ENCODE results near the gene RSRP1.
A peak's percentile ranks its signal among the peaks of the same experiment; 100 is the strongest.
"Not testable (repeated sequence)": the region's sequence is repeated elsewhere in the genome, so short reads cannot be mapped to it uniquely, and the experiment has no call there.

RSRP1 gene, protein sequence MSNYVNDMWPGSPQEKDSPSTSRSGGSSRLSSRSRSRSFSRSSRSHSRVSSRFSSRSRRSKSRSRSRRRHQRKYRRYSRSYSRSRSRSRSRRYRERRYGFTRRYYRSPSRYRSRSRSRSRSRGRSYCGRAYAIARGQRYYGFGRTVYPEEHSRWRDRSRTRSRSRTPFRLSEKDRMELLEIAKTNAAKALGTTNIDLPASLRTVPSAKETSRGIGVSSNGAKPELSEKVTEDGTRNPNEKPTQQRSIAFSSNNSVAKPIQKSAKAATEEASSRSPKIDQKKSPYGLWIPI

DNA sequence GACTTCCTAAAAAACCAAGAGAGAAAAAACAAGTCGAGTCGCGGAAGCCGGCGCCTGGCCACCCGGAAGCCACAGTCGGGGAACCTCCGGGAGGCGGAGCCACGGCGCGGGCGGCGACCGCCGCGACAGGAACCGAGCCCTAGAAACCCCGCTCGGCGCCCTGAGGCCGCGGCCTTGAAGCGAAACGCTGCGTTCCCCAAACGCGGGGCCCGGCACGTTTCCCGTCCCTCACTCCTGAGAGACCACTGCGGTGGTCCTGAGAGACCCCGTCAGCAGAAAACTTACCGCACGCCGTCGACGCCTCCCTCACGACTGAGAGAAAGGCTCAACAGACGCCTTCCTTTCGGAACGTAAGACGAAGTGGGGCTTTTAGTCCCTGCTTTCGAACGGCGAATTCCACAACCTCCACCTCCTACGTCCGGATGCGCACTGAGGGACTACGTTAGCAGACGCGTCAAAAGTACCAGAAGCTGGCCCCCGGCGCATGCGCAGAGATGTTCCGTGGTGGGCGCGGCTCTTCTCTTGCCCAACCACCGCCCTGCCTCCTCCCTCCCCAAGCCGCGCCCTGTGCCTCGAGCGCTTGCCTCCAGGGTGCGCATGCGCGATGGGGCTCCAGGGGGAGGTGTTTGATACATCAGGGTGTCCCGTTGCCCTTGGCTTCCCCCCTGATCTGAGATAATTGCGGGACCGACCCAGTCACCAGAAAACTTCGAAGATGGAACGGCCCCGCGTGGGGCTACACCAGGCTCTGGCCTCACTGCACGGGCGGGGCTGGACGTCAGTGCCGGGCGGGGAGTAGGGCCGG lies at the start of gene RSRP1:
RSRP1 (minus strand) TSS at position 431 of the 805 bp plus-strand sequence. CDS start 491 bp downstream, outside the sequence.
- peak; percentile 98 for DNase-seq

DNA sequence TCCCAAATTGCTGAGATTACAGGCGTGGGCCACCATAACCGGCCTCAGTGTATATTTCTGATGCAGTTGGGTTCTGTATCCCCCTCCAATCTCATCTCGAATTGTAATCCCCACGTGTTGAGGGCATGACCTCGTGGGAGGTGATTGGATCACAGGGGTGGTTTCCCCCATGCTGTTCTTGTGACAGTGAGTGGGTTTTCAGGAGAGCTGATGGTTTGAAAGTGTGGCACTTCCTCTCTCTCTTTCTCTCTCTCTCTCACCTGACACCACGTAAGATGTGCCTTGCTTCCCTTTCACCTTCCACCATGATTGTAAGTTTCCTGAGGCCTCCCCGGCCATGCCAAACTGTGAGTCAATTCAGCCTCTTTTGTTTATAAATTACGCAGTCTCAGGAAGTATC lies 49.2 kb upstream of the RSRP1 start:
- DNase-seq = not testable (repeated sequence)

DNA sequence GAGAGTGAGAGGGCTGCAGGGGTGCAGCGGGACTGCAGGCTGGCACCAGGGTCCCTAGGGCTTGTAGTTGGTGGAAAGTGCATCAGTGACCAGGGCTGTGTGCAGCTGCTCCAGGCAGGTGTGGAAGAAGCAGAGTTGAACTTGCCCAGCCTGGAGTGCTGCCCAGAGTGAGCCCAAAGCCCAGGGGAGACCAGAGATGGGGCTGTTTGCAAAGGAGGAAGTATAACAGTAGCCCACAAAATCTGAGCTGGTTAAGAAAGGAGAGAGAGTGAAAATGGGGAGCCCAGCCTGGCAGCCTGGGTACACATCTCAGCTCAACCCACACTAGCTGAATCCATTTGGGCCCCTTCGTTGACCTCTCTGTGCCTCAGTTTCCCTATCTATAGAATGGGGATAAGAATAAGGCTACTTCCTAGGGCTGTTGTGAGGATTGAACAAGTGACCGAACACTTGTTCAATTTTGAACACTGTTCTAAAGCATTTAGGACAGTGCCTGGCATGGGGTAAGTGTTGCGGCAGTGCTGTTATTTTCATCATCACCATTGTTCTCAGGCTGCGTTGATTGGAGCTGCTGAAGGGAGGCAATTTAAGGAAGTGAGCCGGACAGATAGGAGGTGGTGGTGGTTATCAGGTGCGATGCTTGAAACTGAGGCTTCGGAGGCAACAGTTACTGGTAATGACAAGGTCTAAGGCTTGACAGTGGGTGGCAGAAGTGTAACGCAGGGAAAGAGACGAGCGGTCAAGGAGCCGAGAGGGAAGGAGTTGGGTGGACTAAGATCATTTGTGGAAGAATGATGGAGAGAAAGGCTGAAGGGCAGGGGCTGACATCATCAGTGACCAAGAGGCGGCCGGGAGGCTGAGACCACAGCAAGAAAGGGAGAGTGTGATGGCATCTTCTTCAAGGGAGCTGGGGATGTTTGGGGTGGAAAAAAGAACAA lies 47.9 kb upstream of the RSRP1 start:
- DNase-seq = not testable (repeated sequence)

DNA sequence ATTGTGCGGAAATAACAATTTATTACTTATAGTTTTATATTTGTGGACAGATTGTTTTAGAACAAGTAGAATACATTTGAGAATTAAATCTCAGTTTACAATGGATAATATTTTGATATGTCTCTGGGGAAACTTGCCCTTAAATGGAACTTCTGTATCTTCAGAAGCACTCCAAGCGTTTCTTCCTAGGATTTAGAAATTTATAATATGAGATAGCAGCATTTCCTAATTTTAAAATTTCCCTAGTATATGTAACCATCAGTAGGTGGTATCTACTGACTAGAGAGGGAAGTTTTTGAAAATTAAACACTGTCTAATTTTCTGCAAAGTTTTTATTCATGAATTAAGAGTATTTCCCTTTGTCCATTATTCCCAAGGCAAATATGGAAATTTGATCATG lies 46.2 kb upstream of the RSRP1 start:
- not testable (repeated sequence) for DNase-seq

DNA sequence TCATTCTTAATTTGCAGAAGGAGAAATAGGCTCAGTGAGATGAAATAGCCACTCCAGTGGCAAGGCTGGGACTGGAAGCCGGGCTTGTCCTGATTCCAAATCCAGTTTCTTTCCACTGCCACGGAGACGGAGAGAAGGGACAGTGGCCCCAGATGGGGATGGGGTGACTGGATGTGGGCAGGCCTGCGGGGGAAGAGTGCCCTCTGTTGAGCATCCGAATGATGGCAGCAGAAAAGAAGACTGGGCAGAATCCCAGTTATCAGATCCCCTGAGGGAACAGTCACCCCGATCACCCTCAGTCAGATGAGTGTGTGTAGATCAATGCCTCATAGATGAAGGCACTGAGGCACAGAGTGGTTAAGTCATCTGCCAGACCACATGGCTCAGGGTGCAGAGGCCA lies 42.8 kb upstream of the RSRP1 start:
- not testable (repeated sequence) for DNase-seq

DNA sequence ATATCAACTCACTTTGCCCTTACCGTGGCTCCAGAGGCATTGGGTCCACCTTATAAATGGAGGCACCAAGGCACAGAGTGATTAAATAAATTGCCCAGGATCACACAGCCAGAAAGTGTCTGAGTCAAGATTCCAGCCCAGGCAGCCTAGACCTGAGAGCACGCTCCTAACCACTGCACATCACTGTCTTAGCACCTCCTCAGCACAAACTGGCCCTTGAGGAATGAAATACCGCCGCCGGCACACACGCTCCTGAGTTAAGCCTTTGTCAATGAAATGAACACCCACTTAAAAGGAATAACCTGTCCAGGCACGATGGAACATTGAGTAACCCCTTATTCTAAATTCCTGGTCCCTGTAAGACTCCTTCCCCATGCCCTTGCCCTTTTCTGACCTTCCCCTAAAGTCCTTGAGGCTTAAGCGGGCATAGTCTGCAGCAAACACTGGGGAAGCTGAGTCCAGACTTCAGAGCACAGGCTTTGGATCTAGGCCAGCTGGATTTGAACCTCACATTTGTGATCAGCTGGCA lies 41.4 kb upstream of the RSRP1 start:
- not testable (repeated sequence) for DNase-seq

DNA sequence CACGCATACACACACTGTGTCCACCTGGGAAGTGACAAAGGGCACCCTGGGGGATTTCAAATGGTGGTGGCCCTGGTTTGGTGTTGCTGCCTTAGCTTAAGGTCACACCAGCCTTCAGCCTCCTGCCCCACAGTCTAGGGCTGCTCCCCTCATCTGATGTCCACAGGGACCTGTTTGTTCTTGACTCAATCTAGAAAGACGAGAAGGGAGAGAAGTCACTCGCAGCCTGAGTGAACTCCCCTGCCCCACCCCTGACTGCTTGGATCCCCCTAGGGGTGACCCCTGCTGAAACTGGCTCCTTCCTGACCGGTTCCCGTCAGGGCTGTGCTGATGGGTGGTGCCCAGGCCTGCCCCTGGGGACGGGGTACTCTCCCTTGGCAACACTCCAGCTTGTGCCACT lies 39.9 kb upstream of the RSRP1 start:
- DNase-seq = not testable (repeated sequence)

DNA sequence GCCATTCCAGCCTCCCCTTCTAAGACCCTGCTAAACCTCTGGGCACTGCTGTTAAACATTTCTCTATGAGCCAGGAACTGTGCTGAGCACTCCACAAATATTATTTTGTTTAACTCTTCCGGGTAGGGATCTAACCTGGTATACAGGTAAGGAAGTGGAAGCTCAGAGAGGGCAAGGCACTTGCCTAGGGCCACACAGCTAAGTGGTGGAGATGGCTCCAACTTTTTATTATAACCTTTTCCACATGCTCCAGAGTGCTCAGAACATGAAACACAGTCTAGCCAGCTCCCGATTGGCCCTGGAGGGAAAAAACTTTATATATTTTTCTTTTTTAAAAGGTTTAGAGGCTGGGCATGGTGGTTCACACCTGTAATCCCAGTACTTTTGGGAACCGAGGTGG lies 38.6 kb upstream of the RSRP1 start:
- DNase-seq = not testable (repeated sequence)

DNA sequence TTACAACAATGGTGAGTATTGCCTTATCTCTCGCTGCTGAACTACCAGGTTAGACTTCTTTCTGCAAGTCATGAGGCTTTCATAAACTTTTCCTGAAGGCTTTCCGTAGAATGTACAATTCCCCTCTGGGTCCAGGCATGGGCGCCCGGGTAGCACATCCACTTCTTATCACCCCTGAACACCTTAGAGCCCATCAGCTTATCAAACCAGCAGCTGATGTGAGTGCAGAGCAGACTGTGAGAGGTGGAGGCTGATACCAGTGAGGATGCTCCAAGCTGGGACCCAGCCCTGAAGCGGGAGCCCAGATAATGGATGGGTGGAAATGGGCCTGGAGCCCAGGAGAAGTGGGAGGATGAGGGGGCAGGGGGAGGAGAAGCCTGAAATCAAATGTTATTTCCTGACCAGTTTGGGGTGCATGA lies 32.4 kb upstream of the RSRP1 start:
- not testable (repeated sequence) for DNase-seq

DNA sequence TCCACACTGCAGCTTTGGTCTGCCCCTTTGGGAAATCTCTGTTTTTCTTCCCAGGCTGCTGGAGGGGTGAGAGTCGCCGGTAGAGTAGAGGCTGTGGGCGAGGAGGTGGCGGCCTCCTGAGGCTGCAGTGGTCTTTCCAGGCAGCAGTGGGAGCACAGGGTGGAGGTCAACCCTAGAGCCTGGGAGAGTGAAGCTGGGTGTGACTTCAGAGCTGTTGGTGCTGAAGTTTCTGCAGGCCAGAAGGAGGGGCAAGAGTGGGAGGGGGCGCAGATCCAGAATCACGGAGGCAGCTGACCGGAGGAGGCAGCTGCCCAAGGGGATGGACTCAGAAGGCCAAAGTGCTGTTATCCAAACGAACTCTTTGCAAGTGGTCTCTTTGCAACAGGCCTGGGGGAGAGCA lies 31.5 kb upstream of the RSRP1 start:
- not testable (repeated sequence) for DNase-seq

DNA sequence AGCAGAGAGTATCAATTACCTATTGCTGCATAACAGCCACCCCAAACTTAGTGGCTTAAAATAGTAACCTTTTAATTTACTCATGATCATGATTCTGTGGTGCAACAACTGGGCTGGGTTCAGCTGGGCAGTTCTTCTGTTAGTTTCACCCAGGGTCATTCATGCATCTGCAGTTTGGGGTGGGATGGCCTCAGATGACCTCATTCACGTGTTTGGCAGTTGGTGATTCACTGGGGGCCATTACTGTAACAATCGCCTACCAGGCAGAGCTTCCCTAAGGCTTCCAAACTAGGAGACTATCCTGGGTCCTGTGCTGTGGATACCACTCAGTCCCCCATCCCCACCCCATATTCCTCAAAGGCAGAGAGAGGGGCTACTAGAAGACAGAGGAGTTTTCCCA lies 31.1 kb upstream of the RSRP1 start:
- DNase-seq = not testable (repeated sequence)

DNA sequence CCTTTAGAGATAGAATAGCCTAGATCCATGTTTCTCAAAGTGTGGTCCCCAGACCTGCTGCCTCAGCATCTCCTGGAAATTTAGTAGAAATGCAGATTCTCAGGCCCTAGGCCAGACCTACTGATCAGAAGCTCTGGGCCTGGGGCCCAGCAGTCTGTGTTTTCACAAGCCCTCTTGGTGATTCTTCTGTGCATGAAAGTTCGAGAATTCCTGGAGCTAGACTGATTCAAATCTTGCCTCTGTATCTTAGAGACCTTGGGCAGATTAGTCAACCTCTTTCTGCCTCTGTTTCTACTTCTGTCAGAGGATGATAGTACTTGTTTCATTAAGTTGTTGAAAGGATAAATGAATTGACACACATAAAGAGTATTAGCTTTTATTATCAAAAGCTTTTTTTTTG lies 30.0 kb upstream of the RSRP1 start:
- not testable (repeated sequence) for DNase-seq

DNA sequence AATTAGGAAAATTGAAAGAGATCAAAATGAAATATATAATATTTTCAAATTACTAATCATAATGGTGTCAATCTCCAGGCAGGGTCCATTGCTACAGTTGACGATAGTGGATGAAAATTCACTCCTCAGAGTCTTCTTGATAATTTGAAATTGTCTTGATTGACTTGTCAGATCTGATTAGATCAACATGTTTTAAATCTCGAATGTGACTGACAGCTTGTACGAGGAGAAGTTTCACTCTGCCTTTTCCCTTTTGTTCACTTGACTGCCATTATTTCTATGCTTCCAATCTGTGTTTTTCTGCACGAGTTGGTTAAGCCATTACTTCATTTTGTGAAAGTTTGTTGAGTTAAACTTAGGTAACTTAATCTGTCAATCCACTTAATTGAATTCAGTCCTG lies 28.4 kb upstream of the RSRP1 start:
- DNase-seq = not testable (repeated sequence)

DNA sequence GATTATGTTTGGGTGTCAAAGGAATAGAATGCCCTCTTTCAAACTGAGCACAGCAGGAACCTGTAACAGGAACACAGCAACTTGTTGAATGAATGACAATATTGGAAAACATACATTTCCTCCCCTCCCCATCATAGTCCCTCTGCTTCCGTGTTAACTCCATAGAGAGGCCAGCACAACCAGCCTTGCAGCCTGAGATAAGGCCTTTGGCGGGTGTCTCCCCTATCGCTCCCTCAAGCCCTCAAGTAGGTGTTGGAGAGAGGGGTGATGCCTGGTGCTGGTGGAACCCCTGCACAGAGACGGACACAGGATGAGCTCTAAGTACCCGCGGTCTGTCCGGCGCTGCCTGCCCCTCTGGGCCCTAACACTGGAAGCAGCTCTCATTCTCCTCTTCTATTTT lies 25.0 kb upstream of the RSRP1 start, which contains the start of gene RHD:
RHD (plus strand) TSS at position 272 of the 400 bp plus-strand sequence; CDS start at position 311, 39 bp downstream.
- DNase-seq = not testable (repeated sequence)

DNA sequence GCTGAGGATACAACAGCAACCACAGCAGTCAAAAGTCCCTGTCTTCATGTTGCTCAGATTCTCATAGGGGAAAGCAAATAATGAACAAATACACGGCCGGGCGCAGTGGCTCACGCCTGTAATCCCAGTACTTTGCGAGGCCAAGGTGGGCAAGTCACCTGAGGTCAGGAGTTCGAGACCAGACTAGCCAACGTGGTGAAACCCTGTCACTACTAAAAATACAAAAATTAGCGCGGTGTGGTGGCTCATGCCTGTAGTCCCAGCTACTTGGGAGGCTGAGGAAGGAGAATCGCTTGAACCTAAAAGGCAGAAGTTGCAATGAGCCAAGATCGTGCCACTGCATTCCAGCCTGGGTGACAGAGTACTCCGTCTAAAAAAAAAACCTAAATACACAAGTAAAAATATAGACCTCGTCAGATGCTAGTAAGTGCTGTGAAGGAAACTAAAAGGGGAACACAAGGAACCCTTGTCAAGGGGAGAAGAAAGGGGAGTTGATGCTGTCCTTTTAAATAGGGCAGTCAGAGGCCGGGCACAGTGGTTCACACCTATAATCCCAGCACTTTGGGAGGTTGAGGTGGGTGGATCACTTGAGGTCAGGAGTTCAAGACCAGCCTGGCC lies 21.0 kb upstream of the RSRP1 start:
- not testable (repeated sequence) for DNase-seq

DNA sequence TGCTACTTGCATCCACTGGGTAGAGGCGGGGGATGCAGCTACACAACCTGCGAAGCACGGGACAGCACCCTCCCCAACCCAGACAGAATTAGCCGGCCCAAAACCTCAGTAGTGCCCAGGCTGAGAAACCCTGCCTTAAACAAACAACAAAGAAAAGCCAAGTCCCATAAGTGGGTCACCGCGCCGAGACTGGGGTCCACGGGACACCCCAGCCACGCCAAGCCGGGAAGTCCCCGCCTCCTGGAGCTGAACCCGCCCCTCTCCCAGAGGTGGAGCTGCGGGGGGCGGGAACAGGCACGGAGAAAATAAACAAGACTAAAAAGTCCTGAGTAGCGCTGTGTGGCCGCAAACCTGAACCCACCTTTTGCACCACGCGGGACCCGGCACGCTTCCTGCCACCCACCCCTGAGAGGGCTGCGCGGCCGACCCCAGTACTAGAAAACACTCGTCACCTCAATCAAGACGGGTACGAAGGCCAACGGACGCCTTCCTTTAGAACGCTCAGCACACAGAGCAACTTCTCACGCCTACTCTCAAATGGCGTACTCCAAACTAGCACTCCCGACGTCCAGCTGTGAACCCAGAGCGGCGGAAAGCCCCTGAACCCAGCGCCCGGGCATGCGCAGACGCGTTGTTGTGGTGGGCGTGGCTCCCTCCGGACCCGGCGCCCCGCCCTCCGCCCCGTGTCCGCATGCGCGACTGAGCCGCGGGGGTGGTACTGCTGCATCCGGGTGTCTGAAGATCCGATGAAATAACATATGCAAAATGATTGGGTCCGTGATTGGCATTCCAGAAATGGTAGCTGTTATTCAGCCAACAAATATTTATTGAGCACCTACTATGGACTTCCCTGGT lies 20.3 kb upstream of the RSRP1 start:
- peak; percentile 69 for DNase-seq

DNA sequence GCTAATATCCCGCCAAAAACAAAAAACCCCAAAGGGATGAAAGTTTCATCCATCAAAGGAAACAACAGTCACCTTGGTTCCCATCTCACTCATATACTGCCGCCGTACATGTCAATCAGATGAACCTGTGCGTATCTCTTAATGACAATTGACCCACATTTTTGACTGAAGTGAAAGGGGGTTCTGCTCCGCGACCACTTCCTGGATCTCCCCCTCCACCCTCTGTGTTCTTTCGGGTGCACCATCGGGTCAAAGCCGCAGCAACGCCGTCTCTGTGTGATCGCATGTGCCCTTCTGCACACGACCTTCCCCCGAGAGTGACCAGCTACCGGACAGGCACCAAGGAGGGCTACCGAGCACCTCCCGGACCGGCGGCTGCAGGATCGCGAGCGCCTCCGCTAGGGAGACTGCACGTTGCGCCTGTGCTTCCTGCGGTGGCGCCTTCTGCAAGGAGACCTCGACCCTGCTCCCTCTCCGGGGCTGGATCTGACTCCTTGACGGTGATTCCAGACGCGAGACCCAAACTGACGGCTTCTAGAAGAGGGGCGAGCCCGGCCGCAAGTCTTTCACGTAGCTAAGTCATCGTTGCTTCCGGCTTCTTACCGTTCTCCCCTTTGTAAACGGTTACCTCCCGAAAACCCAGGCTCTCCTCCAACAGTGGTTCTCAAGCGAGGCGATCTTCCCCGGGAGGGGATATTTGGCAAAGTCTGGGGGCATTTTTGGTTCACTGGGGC lies 19.5 kb upstream of the RSRP1 start:
- DNase-seq = not testable (repeated sequence)

DNA sequence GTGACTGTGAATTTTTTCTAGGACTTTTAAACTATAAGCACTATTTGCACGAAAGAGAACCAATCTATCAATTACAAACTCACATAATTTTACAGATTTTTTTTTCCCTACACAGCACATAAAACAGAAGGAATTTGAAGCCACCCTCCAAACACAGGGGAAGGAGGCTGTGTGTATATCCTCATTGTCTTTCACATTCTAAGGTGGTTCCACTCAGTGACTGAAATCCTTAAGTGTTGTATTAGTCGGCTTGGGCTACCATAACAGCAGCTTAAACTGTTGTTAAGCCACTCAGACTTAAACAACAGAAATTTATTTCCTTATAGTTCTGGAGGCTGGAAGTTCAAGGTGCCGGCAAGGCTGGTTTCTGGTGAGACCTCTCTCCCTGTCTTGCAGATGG lies 13.1 kb upstream of the RSRP1 start:
- not testable (repeated sequence) for DNase-seq

DNA sequence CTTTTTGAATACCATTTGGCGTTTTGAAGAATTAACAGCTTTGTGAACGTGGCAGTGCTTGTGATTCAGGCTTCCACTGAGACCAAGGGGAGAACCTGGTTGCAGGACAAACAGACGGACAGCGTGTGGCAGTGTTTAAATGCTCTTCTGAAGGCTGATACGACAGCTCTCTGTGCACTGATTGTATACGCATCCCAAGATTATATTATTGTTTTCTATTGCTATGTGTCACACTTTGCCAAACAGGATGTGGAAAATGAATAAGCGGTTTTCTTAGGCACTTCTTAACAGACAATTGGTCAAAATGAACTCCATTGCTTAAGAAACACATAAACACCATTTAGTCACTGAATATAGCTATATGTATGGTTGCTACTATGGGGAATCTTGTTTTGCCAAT lies 12.6 kb upstream of the RSRP1 start:
- not testable (repeated sequence) for DNase-seq

DNA sequence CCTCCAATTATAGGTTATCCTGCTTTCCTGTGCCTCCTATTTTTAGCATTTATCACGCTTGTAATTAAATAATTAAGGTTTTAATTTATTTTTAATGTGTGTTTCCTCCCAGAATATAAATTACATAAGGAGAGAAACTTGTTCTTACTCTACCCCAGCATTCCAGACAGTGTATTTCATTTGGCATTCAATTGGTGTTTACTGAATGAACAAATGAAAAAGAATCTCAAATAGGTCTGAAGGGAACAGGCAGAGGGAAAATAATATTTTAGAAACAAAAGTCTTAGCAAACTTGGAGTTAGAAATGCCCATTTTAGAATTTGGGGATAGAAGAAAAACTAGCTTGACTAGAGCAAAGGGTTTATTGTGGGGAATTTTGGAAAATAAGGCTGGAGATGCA lies 9.9 kb upstream of the RSRP1 start:
- no peak for DNase-seq
